Liver (tissue), 9 donors: ENCODE measurements around the gene SMOC2. TPM values are rescaled to one million over a fixed set of nuclear protein-coding genes. Genes with fewer than 3 reads are reported as not detected.

Experiments used
- DNase-seq: peaks from one replicate; pipeline ENCODE4 v3.0.0-alpha.2; 2017; ENCODE audit warnings: low spot score
- H3K27ac ChIP-seq, 2 donors: one replicate each; pipeline ENCODE4 v1.7.0; 2013; ENCODE audit warnings: inconsistent platforms in 2 of 2, low read length in 2 of 2, control low read depth in 1 of 2, low read depth in 1 of 2, mild to moderate bottlenecking in 1 of 2
- H3K27me3 ChIP-seq, 4 donors: one replicate each; pipeline versions ENCODE4 v1.6.1 to v1.7.0; 2013; ENCODE audit warnings: low read length in 3 of 4, inconsistent platforms in 1 of 4, mild to moderate bottlenecking in 1 of 4, moderate library complexity in 1 of 4; ENCODE audit not compliant: control insufficient read depth in 4 of 4, insufficient read depth in 4 of 4
- H3K36me3 ChIP-seq, 4 donors: one replicate each; pipeline versions ENCODE4 v1.6.1 to v1.7.0; 2013; ENCODE audit warnings: low read length in 3 of 4, mild to moderate bottlenecking in 3 of 4, low read depth in 1 of 4, moderate library complexity in 1 of 4; ENCODE audit not compliant: control insufficient read depth in 4 of 4, insufficient read depth in 3 of 4
- H3K4me1 ChIP-seq, 4 donors: one replicate each; pipeline versions ENCODE4 v1.6.1 to v1.7.0; 2013; ENCODE audit warnings: low read length in 3 of 4, mild to moderate bottlenecking in 3 of 4, moderate library complexity in 1 of 4; ENCODE audit not compliant: control insufficient read depth in 4 of 4, insufficient read depth in 4 of 4
- H3K4me3 ChIP-seq, 3 donors: one replicate each; pipeline versions ENCODE4 v1.6.1 to v1.7.0; 2013; ENCODE audit warnings: low read length in 3 of 3, control low read depth in 1 of 3, low read depth in 1 of 3, mild to moderate bottlenecking in 1 of 3
- H3K9ac ChIP-seq, 2 donors: one replicate each; pipeline ENCODE4 v1.7.0; 2013; ENCODE audit warnings: low read length in 2 of 2, mild to moderate bottlenecking in 2 of 2, moderate library complexity in 2 of 2, control low read depth in 1 of 2, low read depth in 1 of 2
- H3K9me3 ChIP-seq, 4 donors: one replicate each; pipeline versions ENCODE4 v1.6.1 to v1.7.0; 2013; ENCODE audit warnings: low read length in 3 of 4; ENCODE audit not compliant: control insufficient read depth in 4 of 4
- ATF3 ChIP-seq: IDR thresholded peaks from 2 replicates; pipeline ENCODE4 v1.6.1; 2016; ENCODE audit warnings: antibody characterized with exemption
- EGR1 ChIP-seq, 2 donors: IDR thresholded peaks; 2 replicates each; pipeline ENCODE4 v1.6.1; 2016 to 2018; ENCODE audit warnings: antibody characterized with exemption in 2 of 2, low read depth in 2 of 2
- FOXA1 ChIP-seq: IDR thresholded peaks from 2 replicates; pipeline ENCODE4 v1.6.1; 2016; ENCODE audit warnings: antibody characterized with exemption
- FOXA2 ChIP-seq: IDR thresholded peaks from 2 replicates; pipeline ENCODE4 v1.6.1; 2016; ENCODE audit warnings: antibody characterized with exemption
- HNF4A ChIP-seq, 2 donors: conservative IDR thresholded peaks; 2 replicates each; pipeline ENCODE4 v1.6.1; 2016; ENCODE audit warnings: antibody characterized with exemption in 2 of 2, mild to moderate bottlenecking in 2 of 2
- HNF4G ChIP-seq: IDR thresholded peaks from 2 replicates; pipeline ENCODE4 v1.6.1; 2016; ENCODE audit warnings: antibody characterized with exemption
- JUND ChIP-seq, 2 donors: IDR thresholded peaks; 2 replicates each; pipeline ENCODE4 v1.6.1; 2016; ENCODE audit warnings: antibody characterized with exemption in 2 of 2
- MAX ChIP-seq: IDR thresholded peaks from 2 replicates; pipeline ENCODE4 v1.6.1; 2016; ENCODE audit warnings: antibody characterized with exemption
- NR2F2 ChIP-seq: IDR thresholded peaks from 2 replicates; pipeline ENCODE4 v1.6.1; 2016; ENCODE audit warnings: antibody characterized with exemption
- RAD21 ChIP-seq, 2 donors: IDR thresholded peaks; 2 replicates each; pipeline ENCODE4 v1.6.1; 2016; ENCODE audit warnings: antibody characterized with exemption in 2 of 2, mild to moderate bottlenecking in 2 of 2
- REST ChIP-seq: IDR thresholded peaks from 2 replicates; pipeline ENCODE4 v1.6.1; 2016; ENCODE audit warnings: antibody characterized with exemption, mild to moderate bottlenecking
- RXRA ChIP-seq, 2 donors: IDR thresholded peaks; 2 replicates each; pipeline ENCODE4 v1.6.1; 2017 to 2018; ENCODE audit warnings: antibody characterized with exemption in 2 of 2, mild to moderate bottlenecking in 1 of 2
- SP1 ChIP-seq: IDR thresholded peaks from 2 replicates; pipeline ENCODE4 v1.6.1; 2018; ENCODE audit warnings: antibody characterized with exemption, mild to moderate bottlenecking
- TAF1 ChIP-seq: conservative IDR thresholded peaks from 2 replicates; pipeline ENCODE4 v1.6.1; 2016; ENCODE audit warnings: antibody characterized with exemption, mild to moderate bottlenecking
- YY1 ChIP-seq: IDR thresholded peaks from 2 replicates; pipeline ENCODE4 v1.6.1; 2016; ENCODE audit warnings: antibody characterized with exemption, mild to moderate bottlenecking
- ZBTB33 ChIP-seq: IDR thresholded peaks from 2 replicates; pipeline ENCODE4 v1.6.1; 2016; ENCODE audit warnings: antibody characterized with exemption
- WGBS: extraction: QIAGEN DNeasy Blood & Tissue Kit; methylation state at CpG from one replicate; pipeline ENCODE4 v1.1.7; 2013; 5-methylcytosine and 5-hydroxymethylcytosine counted together
- polyA plus RNA-seq, 2 donors: library from polyadenylated mRNA; stranded (reverse) in 1 of 2; unstranded in 1 of 2; fragments of 200-250 nt in 1 of 2; fragments of >200 nt in 1 of 2; fragmentation: Nextera tagmentation in 1 of 2; extraction: Ambion mirVana in 1 of 2; gene quantifications; one replicate each; pipeline versions ENCODE4 v1.2.1 to v1.2.3, GENCODE V29; 2013 to 2015
- total RNA-seq, 2 donors: library from RNA; depleted of rRNA; stranded (reverse); fragments of >200 nt; gene quantifications; one replicate each; pipeline ENCODE4 v1.2.3, GENCODE V29; 2014
- donor health status: healthy.
- donor health status: healthy.
- donor health status: healthy.
- donor health status: healthy.
- donor health status: healthy.

Gene SMOC2
- total and polyA plus RNA-seq, 4 donors, result 0.23 to 1.9 (median 1.1) TPM

GRCh38 chr6:168407842-168408241, 33.1 kb upstream of the SMOC2 start:
- Histone ChIP-seq H3K4me3 (no peak overlapping the region), H3K27me3 (peaks cover 0 to 4% (median 0%) of the 10 kb centered on the region in 4 donors), H3K9ac (no peak overlapping the region), H3K27ac (no peak overlapping the region), H3K9me3 (peaks cover 0 to 2% (median 0%) of the 10 kb centered on the region in 4 donors), H3K36me3 (no peaks in the 10 kb centered on the region), H3K4me1 (no peaks in the 10 kb centered on the region)
- DNase-seq, result peak; percentile 13
- TF ChIP-seq MAX (no peak), FOXA2 (no peak), NR2F2 (no peak), SP1 (no peak), RAD21 (IDR thresholded peaks at IDR 0.05) (no peak), ATF3 (no peak), HNF4A (conservative IDR thresholded peaks at IDR 0.05) (no peak), TAF1 (no peak), RXRA (IDR thresholded peaks at IDR 0.05) (no peak), REST (no peak), EGR1 (IDR thresholded peaks at IDR 0.05; ENCODE audit: low read depth in 2 of 2) (no peak), FOXA1 (no peak), YY1 (no peak), HNF4G (no peak), JUND (IDR thresholded peaks at IDR 0.05) (no peak), ZBTB33 (no peak)
- WGBS, result 81% methylated on average over 8 of the region's 8 CpGs

- Histone ChIP-seq H3K4me3 (no peak overlapping the region), H3K9ac (no peak overlapping the region), H3K4me1 (no peaks in the 10 kb centered on the region), H3K27ac (no peak overlapping the region), H3K36me3 (no peaks in the 10 kb centered on the region), H3K27me3 (no peaks in the 10 kb centered on the region), H3K9me3 (peaks cover 0 to 2% (median 0%) of the 10 kb centered on the region in 4 donors)
- WGBS, result 81% methylated on average over 13 of the region's 13 CpGs
- TF ChIP-seq HNF4A (conservative IDR thresholded peaks at IDR 0.05) (no peak), ZBTB33 (no peak), REST (no peak), RXRA (IDR thresholded peaks at IDR 0.05) (no peak), FOXA1 (no peak), EGR1 (IDR thresholded peaks at IDR 0.05; ENCODE audit: low read depth in 2 of 2) (no peak), JUND (IDR thresholded peaks at IDR 0.05) (no peak), NR2F2 (no peak), YY1 (no peak), TAF1 (no peak), ATF3 (no peak)
- peak; percentile 20 for DNase-seq
Observed at GRCh38 chr6:168408504-168409136, 32.4 kb upstream of the SMOC2 start.
